ENCODE results near the gene SETD3.

GRCh38 chr14:99475660-99476059, 5.0 kb downstream of the SETD3 start:
- TF ChIP-seq GATA2 (IDR thresholded peaks at IDR 0.05; ENCODE audit: low read depth, low read length): no peak
- no peak for TF ChIP-seq GATA3 (IDR thresholded peaks at IDR 0.05; ENCODE audit: low read depth, low read length)

All from SH-SY5Y (cell line).